Measurements from ENCODE around the gene SNRPD3. TPM values are rescaled to one million over a fixed set of nuclear protein-coding genes. Genes with fewer than 3 reads are reported as not detected.
"Not testable (repeated sequence)": the region's sequence is repeated elsewhere in the genome, so short reads cannot be mapped to it uniquely, and the experiment has no call there.

SNRPD3 gene
- total RNA-seq, 2 experiments from 2014 or later = 132 to 139 TPM

GRCh38 chr22:24518771-24519485 lies 36.9 kb upstream of the SNRPD3 start:
- Mint-ChIP-seq H3K27me3 (peaks cover 5% of the 10 kb centered on the region), H3K9me3 (ENCODE audit: low read depth) (no peaks in the 10 kb centered on the region), H3K4me3 (no peak overlapping the region), H3K36me3 (no peaks in the 10 kb centered on the region), H3K4me1 (peaks cover 11% of the 10 kb centered on the region), H3K27ac (no peak overlapping the region)
- DNase-seq (no peak), ATAC-seq (no peak)
- CTCF ChIA-PET = interaction anchor here (1.3 to 2.3 kb wide), 2 partner anchors 96 to 189 kb away, joined by 3 to 8 read pairs; no protein-coding TSS in a partner anchor

GRCh38 chr22:24519496-24519895 lies 36.3 kb upstream of the SNRPD3 start:
- Mint-ChIP-seq H3K36me3 (no peaks in the 10 kb centered on the region), H3K4me1 (peaks cover 11% of the 10 kb centered on the region), H3K27ac (no peak overlapping the region), H3K9me3 (ENCODE audit: low read depth) (no peaks in the 10 kb centered on the region), H3K27me3 (peaks cover 5% of the 10 kb centered on the region), H3K4me3 (no peak overlapping the region)
- DNase-seq (no peak), ATAC-seq (no peak)
- CTCF ChIA-PET = interaction anchor here (1.3 kb wide), 1 partner anchor 190 kb away, joined by 3 read pairs; no protein-coding TSS in a partner anchor

GRCh38 chr22:24521791-24522245 lies 34.0 kb upstream of the SNRPD3 start:
- Mint-ChIP-seq H3K27ac (no peak overlapping the region), H3K27me3 (no peaks in the 10 kb centered on the region), H3K4me1 (peaks cover 13% of the 10 kb centered on the region), H3K9me3 (ENCODE audit: low read depth) (no peaks in the 10 kb centered on the region), H3K36me3 (no peaks in the 10 kb centered on the region), H3K4me3 (no peak overlapping the region)
- peak; percentile 56 for ATAC-seq
- peak; percentile 63 for DNase-seq
- CTCF ChIA-PET = interaction anchor here (0.9 to 11.8 kb wide), 19 partner anchors 9 to 565 kb away, joined by 3 to 102 read pairs (median 5); partner anchors contain the start of gene ADORA2A

GRCh38 chr22:24523873-24524272 lies 31.9 kb upstream of the SNRPD3 start:
- no peak for ATAC-seq
- Mint-ChIP-seq H3K27me3 (no peaks in the 10 kb centered on the region), H3K36me3 (no peaks in the 10 kb centered on the region)

GRCh38 chr22:24525416-24526037 lies 30.3 kb upstream of the SNRPD3 start:
- no peak overlapping the region for H3K27ac Mint-ChIP-seq
- H3K4me1 Mint-ChIP-seq = peaks cover 14% of the 10 kb centered on the region
- CTCF ChIA-PET = interaction anchor here (0.6 to 11.8 kb wide), 13 partner anchors 12 to 204 kb away, joined by 3 to 102 read pairs (median 4); partner anchors contain the start of gene ADORA2A
- DNase-seq = peak; percentile 92
- ATAC-seq = peak; percentile 96
- H3K9me3 Mint-ChIP-seq (ENCODE audit: low read depth) = no peaks in the 10 kb centered on the region
- H3K27me3 Mint-ChIP-seq = peaks cover 4% of the 10 kb centered on the region
- H3K4me3 Mint-ChIP-seq = no peak overlapping the region
- H3K36me3 Mint-ChIP-seq = no peaks in the 10 kb centered on the region

More at GRCh38 chr22:24523873-24524272, 31.9 kb upstream of the SNRPD3 start:
- H3K27ac Mint-ChIP-seq = no peak overlapping the region
- DNase-seq = no peak
- peaks cover 13% of the 10 kb centered on the region for H3K4me1 Mint-ChIP-seq
- CTCF ChIA-PET = interaction anchor here (1.5 to 11.8 kb wide), 6 partner anchors 17 to 201 kb away, joined by 4 to 102 read pairs (median 6); partner anchors contain the start of gene ADORA2A
- H3K4me3 Mint-ChIP-seq = no peak overlapping the region
- no peaks in the 10 kb centered on the region for H3K9me3 Mint-ChIP-seq (ENCODE audit: low read depth)

GRCh38 chr22:24526191-24526590 lies 29.6 kb upstream of the SNRPD3 start:
- CTCF ChIA-PET = interaction anchor here (0.6 to 11.8 kb wide), 15 partner anchors 11 to 205 kb away, joined by 3 to 102 read pairs (median 3); partner anchors contain the start of gene ADORA2A
- DNase-seq = no peak
- no peaks in the 10 kb centered on the region for H3K9me3 Mint-ChIP-seq (ENCODE audit: low read depth)
- no peak for ATAC-seq
- peaks cover 4% of the 10 kb centered on the region for H3K27me3 Mint-ChIP-seq
- H3K27ac Mint-ChIP-seq = no peak overlapping the region
- H3K36me3 Mint-ChIP-seq = no peaks in the 10 kb centered on the region
- no peak overlapping the region for H3K4me3 Mint-ChIP-seq
- H3K4me1 Mint-ChIP-seq = peaks cover 14% of the 10 kb centered on the region

- CTCF ChIA-PET = interaction anchor here (1.1 to 11.8 kb wide), 5 partner anchors 8 to 227 kb away, joined by 3 to 102 read pairs (median 4); partner anchors contain the start of gene ADORA2A
- H3K36me3 Mint-ChIP-seq = no peaks in the 10 kb centered on the region
- no peak for DNase-seq
- ATAC-seq = no peak
- H3K4me1 Mint-ChIP-seq = peaks cover 9% of the 10 kb centered on the region
- no peak overlapping the region for H3K27ac Mint-ChIP-seq
- H3K27me3 Mint-ChIP-seq = peaks cover 4% of the 10 kb centered on the region
- no peak overlapping the region for H3K4me3 Mint-ChIP-seq
- H3K9me3 Mint-ChIP-seq (ENCODE audit: low read depth) = no peaks in the 10 kb centered on the region
Measured at GRCh38 chr22:24529898-24530297, 25.9 kb upstream of the SNRPD3 start.

- not testable (repeated sequence) for H3K4me3 Mint-ChIP-seq; H3K36me3 Mint-ChIP-seq; ATAC-seq; DNase-seq; H3K27me3 Mint-ChIP-seq; H3K9me3 Mint-ChIP-seq (ENCODE audit: low read depth); H3K4me1 Mint-ChIP-seq; H3K27ac Mint-ChIP-seq
- CTCF ChIA-PET = interaction anchor here (1.1 to 11.8 kb wide), 4 partner anchors 9 to 107 kb away, joined by 3 to 102 read pairs (median 4); partner anchors contain the start of gene ADORA2A
Measured at GRCh38 chr22:24530968-24531367, 24.8 kb upstream of the SNRPD3 start.

- H3K9me3 Mint-ChIP-seq (ENCODE audit: low read depth) = no peaks in the 10 kb centered on the region
- H3K36me3 Mint-ChIP-seq = no peaks in the 10 kb centered on the region
- no peak for ATAC-seq
- H3K4me1 Mint-ChIP-seq = peaks cover 2% of the 10 kb centered on the region
- H3K27me3 Mint-ChIP-seq = peaks cover 4% of the 10 kb centered on the region
- CTCF ChIA-PET = interaction anchor here (1.2 to 11.8 kb wide), 2 partner anchors 10 to 109 kb away, joined by 4 to 102 read pairs; partner anchors contain the start of gene ADORA2A
- H3K4me3 Mint-ChIP-seq = no peak overlapping the region
- no peak for DNase-seq
- H3K27ac Mint-ChIP-seq = no peak overlapping the region
Measured at GRCh38 chr22:24532075-24532474, 23.7 kb upstream of the SNRPD3 start.

- Mint-ChIP-seq H3K27ac (no peak overlapping the region), H3K27me3 (no peaks in the 10 kb centered on the region), H3K9me3 (ENCODE audit: low read depth) (no peaks in the 10 kb centered on the region), H3K4me3 (no peak overlapping the region), H3K4me1 (no peaks in the 10 kb centered on the region), H3K36me3 (peaks cover 3% of the 10 kb centered on the region)
- CTCF ChIA-PET = no interaction called here
- DNase-seq (no peak), ATAC-seq (no peak)
Measured at GRCh38 chr22:24535348-24535747, 20.5 kb upstream of the SNRPD3 start.

GRCh38 chr22:24536089-24536488 lies 19.7 kb upstream of the SNRPD3 start:
- no peak overlapping the region for H3K27ac Mint-ChIP-seq
- no peaks in the 10 kb centered on the region for H3K27me3 Mint-ChIP-seq
- H3K4me1 Mint-ChIP-seq = no peaks in the 10 kb centered on the region
- no peak for ATAC-seq
- CTCF ChIA-PET = no interaction called here
- no peak overlapping the region for H3K4me3 Mint-ChIP-seq
- no peak for DNase-seq
- H3K36me3 Mint-ChIP-seq = peaks cover 8% of the 10 kb centered on the region
- H3K9me3 Mint-ChIP-seq (ENCODE audit: low read depth) = no peaks in the 10 kb centered on the region

GRCh38 chr22:24540470-24540869 lies 15.3 kb upstream of the SNRPD3 start:
- Mint-ChIP-seq H3K4me3 (no peak overlapping the region), H3K4me1 (no peaks in the 10 kb centered on the region), H3K27me3 (no peaks in the 10 kb centered on the region), H3K9me3 (ENCODE audit: low read depth) (no peaks in the 10 kb centered on the region), H3K36me3 (peaks cover 12% of the 10 kb centered on the region), H3K27ac (peak overlapping the region; percentile 28)
- CTCF ChIA-PET = interaction anchor here (1.9 kb wide), 1 partner anchor 18 kb away, joined by 6 read pairs; no protein-coding TSS in a partner anchor
- DNase-seq (no peak), ATAC-seq (no peak)

Measured in activated CD8-positive, alpha-beta memory T cell treated with anti-CD3 and anti-CD28 coated beads, Interleukin-2, amount 10 ng/mL, durations not matched to agents 7 days and 5 days (primary cell).